Neural progenitor cell (in vitro differentiated cells): ENCODE results near the gene CYBB.

Experiments used
- EZH2 ChIP-seq: fragments of 200-600 bp; sonication (generic); IDR thresholded peaks from 2 replicates; pipeline ENCODE4 v1.6.1; 2017; ENCODE audit warnings: antibody characterized with exemption, mild to moderate bottlenecking, moderate library complexity
- TF ChIP-seq, protein P1 (sequence below): fragments of 200-600 bp; sonication (generic); IDR thresholded peaks from 2 replicates; pipeline ENCODE4 v1.5.1; 2017; ENCODE audit warnings: antibody characterized with exemption, mild to moderate bottlenecking

DNA sequence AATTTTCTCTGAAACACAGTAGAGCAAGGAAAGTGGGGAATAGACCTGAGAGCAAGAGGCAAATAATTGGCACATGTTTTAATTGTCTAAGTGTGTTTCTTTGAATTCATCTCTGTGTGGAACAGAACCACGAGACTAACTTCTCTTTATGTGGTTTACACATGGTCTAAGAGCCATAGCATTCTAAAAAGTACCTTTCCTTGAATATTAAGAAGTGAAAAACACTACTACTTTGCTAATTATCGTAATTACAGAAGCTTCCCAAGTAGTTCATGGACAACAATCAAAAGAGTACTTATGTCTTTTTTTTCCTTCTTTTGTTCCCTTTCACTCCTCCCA lies 2.9 kb upstream of the CYBB start:
- no peak for TF ChIP-seq EZH2
- TF ChIP-seq, protein P1, sequence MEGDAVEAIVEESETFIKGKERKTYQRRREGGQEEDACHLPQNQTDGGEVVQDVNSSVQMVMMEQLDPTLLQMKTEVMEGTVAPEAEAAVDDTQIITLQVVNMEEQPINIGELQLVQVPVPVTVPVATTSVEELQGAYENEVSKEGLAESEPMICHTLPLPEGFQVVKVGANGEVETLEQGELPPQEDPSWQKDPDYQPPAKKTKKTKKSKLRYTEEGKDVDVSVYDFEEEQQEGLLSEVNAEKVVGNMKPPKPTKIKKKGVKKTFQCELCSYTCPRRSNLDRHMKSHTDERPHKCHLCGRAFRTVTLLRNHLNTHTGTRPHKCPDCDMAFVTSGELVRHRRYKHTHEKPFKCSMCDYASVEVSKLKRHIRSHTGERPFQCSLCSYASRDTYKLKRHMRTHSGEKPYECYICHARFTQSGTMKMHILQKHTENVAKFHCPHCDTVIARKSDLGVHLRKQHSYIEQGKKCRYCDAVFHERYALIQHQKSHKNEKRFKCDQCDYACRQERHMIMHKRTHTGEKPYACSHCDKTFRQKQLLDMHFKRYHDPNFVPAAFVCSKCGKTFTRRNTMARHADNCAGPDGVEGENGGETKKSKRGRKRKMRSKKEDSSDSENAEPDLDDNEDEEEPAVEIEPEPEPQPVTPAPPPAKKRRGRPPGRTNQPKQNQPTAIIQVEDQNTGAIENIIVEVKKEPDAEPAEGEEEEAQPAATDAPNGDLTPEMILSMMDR = no peak
